AG04449 (cell line): Measurements from ENCODE around the gene EPB41L1.

Source experiments
- CTCF ChIA-PET: fragments of 350-600 bp; formaldehyde crosslinking; extraction: SDS; loops from one replicate; lab custom pipeline; 2021; ENCODE audit warnings: antibody characterized with exemption; lab: Yijun Ruan, JAX
- POLR2A ChIA-PET: fragments of 400-600, 350-600 bp; formaldehyde crosslinking; extraction: SDS; loops from one replicate; lab custom pipeline; 2020; ENCODE audit warnings: antibody characterized with exemption, inconsistent platforms; lab: Yijun Ruan, JAX
- DNase-seq: peaks from one replicate; pipeline ENCODE4 v3.0.0-alpha.2; 2010; ENCODE audit warnings: low read depth, low spot score
- H3K4me3 ChIP-seq: 2 replicates; pipeline ENCODE4 v1.5.1; 2011; ENCODE audit warnings: low read depth, mild to moderate bottlenecking, control low read depth, low read length
- TF ChIP-seq, protein P1 (sequence below): IDR thresholded peaks from one replicate; pipeline ENCODE4 v1.5.1; 2011; ENCODE audit warnings: mild to moderate bottlenecking, moderate library complexity, low read length, control low read depth, inconsistent platforms; ENCODE audit not compliant: insufficient read depth; ENCODE audit errors: missing control alignments

EPB41L1 gene

GRCh38 chr20:36234771-36235320, 80.3 kb downstream of the EPB41L1 start:
- TF ChIP-seq, protein P1, sequence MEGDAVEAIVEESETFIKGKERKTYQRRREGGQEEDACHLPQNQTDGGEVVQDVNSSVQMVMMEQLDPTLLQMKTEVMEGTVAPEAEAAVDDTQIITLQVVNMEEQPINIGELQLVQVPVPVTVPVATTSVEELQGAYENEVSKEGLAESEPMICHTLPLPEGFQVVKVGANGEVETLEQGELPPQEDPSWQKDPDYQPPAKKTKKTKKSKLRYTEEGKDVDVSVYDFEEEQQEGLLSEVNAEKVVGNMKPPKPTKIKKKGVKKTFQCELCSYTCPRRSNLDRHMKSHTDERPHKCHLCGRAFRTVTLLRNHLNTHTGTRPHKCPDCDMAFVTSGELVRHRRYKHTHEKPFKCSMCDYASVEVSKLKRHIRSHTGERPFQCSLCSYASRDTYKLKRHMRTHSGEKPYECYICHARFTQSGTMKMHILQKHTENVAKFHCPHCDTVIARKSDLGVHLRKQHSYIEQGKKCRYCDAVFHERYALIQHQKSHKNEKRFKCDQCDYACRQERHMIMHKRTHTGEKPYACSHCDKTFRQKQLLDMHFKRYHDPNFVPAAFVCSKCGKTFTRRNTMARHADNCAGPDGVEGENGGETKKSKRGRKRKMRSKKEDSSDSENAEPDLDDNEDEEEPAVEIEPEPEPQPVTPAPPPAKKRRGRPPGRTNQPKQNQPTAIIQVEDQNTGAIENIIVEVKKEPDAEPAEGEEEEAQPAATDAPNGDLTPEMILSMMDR, result no peak
- DNase-seq, result no peak
- POLR2A ChIA-PET, result no interaction called here
- CTCF ChIA-PET, result interaction anchor here (0.6 to 3.4 kb wide), 3 partner anchors 32 to 205 kb away, joined by 3 to 20 read pairs (median 3); no protein-coding TSS in a partner anchor
- H3K4me3 ChIP-seq, result no peak overlapping the region

- POLR2A ChIA-PET, result interaction anchor here (0.7 to 1.3 kb wide), 2 partner anchors 10 to 112 kb away, joined by 3 to 5 read pairs; no protein-coding TSS in a partner anchor
- TF ChIP-seq, protein P1, result no peak
- peak within 1 kb of the TSS; percentile 86 for H3K4me3 ChIP-seq
- DNase-seq, result peak; percentile 2
- CTCF ChIA-PET, result interaction anchor here (0.9 to 3.4 kb wide), 6 partner anchors 10 to 245 kb away, joined by 3 to 20 read pairs (median 4); no protein-coding TSS in a partner anchor
Measured at GRCh38 chr20:36235892-36236785, 81.6 kb downstream of the EPB41L1 start, which contains the start of gene AAR2. AAR2 (plus strand) TSS chr20:36236478; CDS start chr20:36239869, 3,391 bp downstream.

DNA sequence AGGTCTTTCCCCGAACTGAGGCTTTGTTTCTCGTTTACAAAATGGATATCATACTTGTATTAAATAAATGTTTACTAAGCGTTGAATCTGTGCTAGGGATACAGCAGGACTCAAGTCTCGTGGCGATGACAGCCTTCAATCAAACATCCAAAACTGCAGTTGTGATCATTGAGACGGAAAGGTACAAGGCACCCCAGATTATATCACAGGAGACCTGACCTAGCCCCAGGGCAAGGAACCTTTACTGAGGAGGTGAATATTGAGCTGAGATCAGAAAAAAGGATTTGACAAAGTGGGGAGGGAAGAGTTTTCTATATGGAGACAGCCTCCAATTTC, 82.2 kb downstream of the EPB41L1 start:
- TF ChIP-seq, protein P1, result no peak
- CTCF ChIA-PET, result interaction anchor here (0.9 to 3.4 kb wide), 10 partner anchors 11 to 246 kb away, joined by 3 to 20 read pairs (median 4); no protein-coding TSS in a partner anchor
- POLR2A ChIA-PET, result interaction anchor here (1.3 kb wide), 1 partner anchor 9 kb away, joined by 5 read pairs; no protein-coding TSS in a partner anchor
- DNase-seq, result no peak
- H3K4me3 ChIP-seq, result peak overlapping the region; percentile 86

DNA sequence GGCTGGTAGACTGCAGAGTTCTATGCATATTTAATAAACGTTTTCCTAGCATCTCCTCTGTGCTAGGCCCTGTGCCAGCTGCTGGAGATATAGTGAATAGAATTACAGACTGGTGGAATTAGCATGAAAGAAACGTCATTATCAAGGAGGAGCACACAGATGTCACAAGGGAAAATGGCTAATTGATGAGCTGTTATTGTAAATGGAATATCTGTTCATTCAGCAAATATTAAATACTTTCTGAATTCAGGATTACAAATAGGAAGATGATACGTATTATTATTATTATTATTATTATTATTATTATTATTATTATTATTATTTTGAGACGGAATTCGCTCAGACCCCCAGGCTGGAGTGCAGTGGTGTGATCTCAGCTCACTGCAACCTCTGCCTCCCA, 82.9 kb downstream of the EPB41L1 start:
- ChIA-PET POLR2A (interaction anchor here (1.3 kb wide), 1 partner anchor 9 kb away, joined by 5 read pairs; no protein-coding TSS in a partner anchor), CTCF (interaction anchor here (0.9 to 3.4 kb wide), 9 partner anchors 11 to 246 kb away, joined by 3 to 20 read pairs (median 4); no protein-coding TSS in a partner anchor)
- H3K4me3 ChIP-seq, result peak overlapping the region; percentile 86
- DNase-seq, result no peak
- TF ChIP-seq, protein P1, result no peak

- ChIA-PET CTCF (interaction anchor here (2.4 to 3.4 kb wide), 3 partner anchors 36 to 201 kb away, joined by 9 to 20 read pairs (median 11); no protein-coding TSS in a partner anchor), POLR2A (no interaction called here)
- H3K4me3 ChIP-seq, result no peak overlapping the region
- DNase-seq, result no peak
- TF ChIP-seq, protein P1, result no peak
Measured at GRCh38 chr20:36238153-36238552, 83.6 kb downstream of the EPB41L1 start.
